Neural progenitor cell (in vitro differentiated cells): ENCODE data around the gene SH3D21. TPM values are rescaled to one million over a fixed set of nuclear protein-coding genes. Genes with fewer than 3 reads are reported as not detected.

Experiments used
- DNase-seq: peaks from one replicate; pipeline ENCODE4 v3.0.0-alpha.2; 2016; ENCODE audit warnings: low spot score
- H2AFZ ChIP-seq: fragments of 200-600 bp; sonication (generic); replicated peaks from 2 replicates; pipeline ENCODE4 v1.6.1; 2016; ENCODE audit warnings: antibody characterized with exemption
- H3F3A ChIP-seq: fragments of 200-600 bp; sonication (generic); 2 replicates; pipeline ENCODE4 v1.6.1; 2016; ENCODE audit warnings: antibody characterized with exemption, low read depth
- H3K27ac ChIP-seq: fragments of 200-600 bp; sonication (generic); 2 replicates; pipeline ENCODE4 v1.5.1; 2016; ENCODE audit warnings: mild to moderate bottlenecking
- H3K27me3 ChIP-seq: fragments of 200-600 bp; sonication (generic); 2 replicates; pipeline ENCODE4 v1.6.1; 2016; ENCODE audit warnings: mild to moderate bottlenecking, moderate library complexity
- H3K36me3 ChIP-seq: fragments of 200-600 bp; sonication (generic); 2 replicates; pipeline ENCODE4 v1.5.1; 2016
- H3K4me1 ChIP-seq: fragments of 200-600 bp; sonication (generic); 2 replicates; pipeline ENCODE4 v1.6.1; 2016; ENCODE audit warnings: mixed run types
- H3K4me2 ChIP-seq: fragments of 200-600 bp; sonication (generic); 2 replicates; pipeline ENCODE4 v1.6.1; 2016
- H3K4me3 ChIP-seq: fragments of 200-600 bp; sonication (generic); 2 replicates; pipeline ENCODE4 v1.5.1; 2016
- H3K79me2 ChIP-seq: fragments of 200-600 bp; sonication (generic); 2 replicates; pipeline ENCODE4 v1.6.1; 2016; ENCODE audit warnings: low read depth
- H3K9ac ChIP-seq: fragments of 200-600 bp; sonication (generic); 2 replicates; pipeline ENCODE4 v1.6.1; 2016
- H3K9me3 ChIP-seq: fragments of 200-600 bp; sonication (generic); 2 replicates; pipeline ENCODE4 v1.5.1; 2016; ENCODE audit warnings: low read depth
- H4K20me1 ChIP-seq: fragments of 200-600 bp; sonication (generic); 2 replicates; pipeline ENCODE4 v1.6.1; 2016; ENCODE audit warnings: low read depth
- H3K27ac Mint-ChIP-seq: 3 replicates; pipeline ENCODE4 v1.8.0; 2021; ENCODE audit warnings: mixed read lengths
- H3K27me3 Mint-ChIP-seq: 2 replicates; pipeline ENCODE4 v1.8.0; 2022; ENCODE audit warnings: low read depth, mild to moderate bottlenecking, inconsistent platforms, moderate library complexity, mixed read lengths; ENCODE audit not compliant: insufficient read depth
- H3K36me3 Mint-ChIP-seq: 3 replicates; pipeline ENCODE4 v1.8.0; 2021; ENCODE audit warnings: mixed read lengths
- H3K4me1 Mint-ChIP-seq: 3 replicates; pipeline ENCODE4 v1.8.0; 2021; ENCODE audit warnings: mixed read lengths
- H3K4me3 Mint-ChIP-seq: 3 replicates; pipeline ENCODE4 v1.8.0; 2021; ENCODE audit warnings: mild to moderate bottlenecking, moderate library complexity, mixed read lengths
- H3K9me3 Mint-ChIP-seq: 3 replicates; pipeline ENCODE4 v1.8.0; 2020; ENCODE audit warnings: mixed read lengths
- EZH2 ChIP-seq: fragments of 200-600 bp; sonication (generic); IDR thresholded peaks from 2 replicates; pipeline ENCODE4 v1.6.1; 2017; ENCODE audit warnings: antibody characterized with exemption, mild to moderate bottlenecking, moderate library complexity
- EZH2phosphoT487 ChIP-seq: fragments of 200-600 bp; sonication (generic); IDR thresholded peaks from 2 replicates; pipeline ENCODE4 v1.6.1; 2017; ENCODE audit warnings: antibody characterized with exemption
- total RNA-seq: library from RNA; depleted of rRNA; stranded (reverse); fragments of >200 nt; gene quantifications from 2 replicates; pipeline ENCODE4 v1.2.3, GENCODE V29; 2015; ENCODE audit warnings: low replicate concordance
- TF ChIP-seq, protein P1 (sequence below): fragments of 200-600 bp; sonication (generic); IDR thresholded peaks from 2 replicates; pipeline ENCODE4 v1.5.1; 2017; ENCODE audit warnings: antibody characterized with exemption, mild to moderate bottlenecking

The SH3D21 gene
- total RNA-seq, 1 donor from 2014 or later = 6.1 TPM

DNA sequence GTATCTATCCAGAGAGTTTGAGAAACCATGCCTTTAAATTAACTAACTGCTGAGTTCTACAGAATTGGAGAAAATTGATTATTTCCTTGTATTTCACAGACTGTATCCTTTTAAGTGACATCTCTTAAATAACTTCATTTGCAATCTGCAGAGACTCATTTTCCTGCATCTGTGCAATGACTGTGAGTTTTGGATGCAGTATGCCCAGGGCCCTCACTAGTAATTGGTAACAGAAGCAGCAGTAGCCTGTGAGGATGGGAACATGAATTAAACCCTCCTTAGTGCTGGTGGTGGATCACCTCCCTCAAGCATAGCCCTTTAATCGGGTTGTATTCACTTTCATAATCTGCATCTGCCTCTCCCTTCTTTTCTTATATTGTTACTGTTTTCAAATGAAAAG is 21.7 kb upstream of the SH3D21 start:
- Histone ChIP-seq H3F3A (peaks cover 29% of the 10 kb centered on the region), H3K4me1 (no peaks in the 10 kb centered on the region), H3K27ac (peak overlapping the region; percentile 51), H2AFZ (no peak overlapping the region), H3K27me3 (no peaks in the 10 kb centered on the region), H3K36me3 (peaks cover 15% of the 10 kb centered on the region), H3K4me2 (no peak overlapping the region), H3K9ac (no peak overlapping the region), H3K9me3 (no peaks in the 10 kb centered on the region), H4K20me1 (peaks cover 44% of the 10 kb centered on the region), H3K79me2 (peaks cover 51% of the 10 kb centered on the region), H3K4me3 (no peak overlapping the region)
- no peak for DNase-seq
- Mint-ChIP-seq H3K27me3 (no peaks in the 10 kb centered on the region), H3K27ac (no peak overlapping the region), H3K9me3 (no peaks in the 10 kb centered on the region), H3K36me3 (peaks cover 26% of the 10 kb centered on the region), H3K4me3 (no peak overlapping the region), H3K4me1 (peaks cover 5% of the 10 kb centered on the region)
- TF ChIP-seq, protein P1, sequence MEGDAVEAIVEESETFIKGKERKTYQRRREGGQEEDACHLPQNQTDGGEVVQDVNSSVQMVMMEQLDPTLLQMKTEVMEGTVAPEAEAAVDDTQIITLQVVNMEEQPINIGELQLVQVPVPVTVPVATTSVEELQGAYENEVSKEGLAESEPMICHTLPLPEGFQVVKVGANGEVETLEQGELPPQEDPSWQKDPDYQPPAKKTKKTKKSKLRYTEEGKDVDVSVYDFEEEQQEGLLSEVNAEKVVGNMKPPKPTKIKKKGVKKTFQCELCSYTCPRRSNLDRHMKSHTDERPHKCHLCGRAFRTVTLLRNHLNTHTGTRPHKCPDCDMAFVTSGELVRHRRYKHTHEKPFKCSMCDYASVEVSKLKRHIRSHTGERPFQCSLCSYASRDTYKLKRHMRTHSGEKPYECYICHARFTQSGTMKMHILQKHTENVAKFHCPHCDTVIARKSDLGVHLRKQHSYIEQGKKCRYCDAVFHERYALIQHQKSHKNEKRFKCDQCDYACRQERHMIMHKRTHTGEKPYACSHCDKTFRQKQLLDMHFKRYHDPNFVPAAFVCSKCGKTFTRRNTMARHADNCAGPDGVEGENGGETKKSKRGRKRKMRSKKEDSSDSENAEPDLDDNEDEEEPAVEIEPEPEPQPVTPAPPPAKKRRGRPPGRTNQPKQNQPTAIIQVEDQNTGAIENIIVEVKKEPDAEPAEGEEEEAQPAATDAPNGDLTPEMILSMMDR = no peak
- TF ChIP-seq EZH2phosphoT487 (no peak), EZH2 (no peak)

DNA sequence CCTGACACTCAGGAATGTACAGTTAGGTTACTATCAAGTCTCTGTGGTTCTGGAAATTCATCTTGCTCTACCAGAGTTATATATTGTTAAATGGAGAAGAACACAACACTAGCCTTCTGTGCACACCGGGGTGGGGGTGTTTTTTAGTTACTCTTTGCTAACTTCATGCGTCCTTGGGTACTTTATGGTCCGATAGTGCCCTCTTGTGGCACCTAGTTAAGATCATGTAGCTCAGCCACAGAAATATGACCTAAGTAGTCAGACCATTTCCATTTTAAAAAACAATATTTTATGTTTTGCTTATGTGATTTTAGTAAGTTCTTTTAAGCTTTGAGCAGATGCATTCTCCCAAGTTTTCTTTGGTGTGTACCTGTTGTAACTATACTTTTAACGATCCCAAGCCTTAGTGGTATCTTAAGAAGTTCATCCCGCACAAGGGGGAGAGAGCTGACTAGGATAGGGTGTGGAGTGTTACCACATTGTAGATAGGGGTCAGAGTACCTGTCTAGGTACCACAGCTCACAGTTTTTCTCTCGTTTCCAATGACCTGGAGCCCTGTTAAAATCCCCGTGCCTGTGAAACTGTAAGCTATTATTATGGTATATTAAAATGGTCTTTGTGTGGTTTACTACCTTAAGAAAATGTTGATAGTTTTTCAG is 20.6 kb upstream of the SH3D21 start:
- peaks cover 33% of the 10 kb centered on the region for H4K20me1 ChIP-seq
- H3K36me3 Mint-ChIP-seq = peaks cover 29% of the 10 kb centered on the region

DNA sequence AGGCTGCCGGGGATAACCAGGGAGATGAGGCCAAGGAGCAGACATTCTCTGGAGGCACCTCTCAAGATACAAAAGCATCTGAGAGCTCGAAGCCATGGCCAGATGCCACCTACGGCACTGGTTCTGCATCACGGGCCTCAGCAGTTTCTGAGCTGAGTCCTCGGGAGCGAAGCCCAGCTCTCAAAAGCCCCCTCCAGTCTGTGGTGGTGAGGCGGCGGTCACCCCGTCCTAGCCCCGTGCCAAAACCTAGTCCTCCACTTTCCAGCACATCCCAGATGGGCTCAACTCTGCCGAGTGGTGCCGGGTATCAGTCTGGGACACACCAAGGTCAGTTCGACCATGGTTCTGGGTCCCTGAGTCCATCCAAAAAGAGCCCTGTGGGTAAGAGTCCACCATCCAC is 19.4 kb upstream of the SH3D21 start:
- TF ChIP-seq, protein P1 = no peak
- TF ChIP-seq EZH2phosphoT487 = no peak
- no peak for TF ChIP-seq EZH2
- Histone ChIP-seq H3K9me3 (no peaks in the 10 kb centered on the region), H4K20me1 (peaks cover 24% of the 10 kb centered on the region), H3K4me3 (no peak overlapping the region), H3K79me2 (peaks cover 34% of the 10 kb centered on the region), H3F3A (peaks cover 29% of the 10 kb centered on the region), H3K27me3 (no peaks in the 10 kb centered on the region), H3K36me3 (peaks cover 15% of the 10 kb centered on the region), H3K27ac (no peak overlapping the region), H3K4me1 (no peaks in the 10 kb centered on the region), H3K4me2 (no peak overlapping the region), H2AFZ (no peak overlapping the region), H3K9ac (no peak overlapping the region)
- Mint-ChIP-seq H3K9me3 (no peaks in the 10 kb centered on the region), H3K36me3 (peaks cover 36% of the 10 kb centered on the region), H3K4me3 (no peak overlapping the region), H3K27ac (no peak overlapping the region), H3K4me1 (peaks cover 2% of the 10 kb centered on the region), H3K27me3 (no peaks in the 10 kb centered on the region)
- DNase-seq = no peak

More for the DNA sequence above, 20.6 kb upstream of the SH3D21 start:
- TF ChIP-seq EZH2 = no peak
- TF ChIP-seq, protein P1 = peak; percentile 85
- no peak for TF ChIP-seq EZH2phosphoT487
- no peaks in the 10 kb centered on the region for H3K4me1 ChIP-seq
- H3K4me3 Mint-ChIP-seq = no peak overlapping the region
- H3K4me1 Mint-ChIP-seq = peaks cover 2% of the 10 kb centered on the region
- H3K4me2 ChIP-seq = no peak overlapping the region
- H3F3A ChIP-seq = peaks cover 29% of the 10 kb centered on the region
- no peak overlapping the region for H3K27ac ChIP-seq
- H3K27me3 ChIP-seq = no peaks in the 10 kb centered on the region
- H3K79me2 ChIP-seq = peaks cover 43% of the 10 kb centered on the region
- no peaks in the 10 kb centered on the region for H3K27me3 Mint-ChIP-seq
- H3K9me3 ChIP-seq = no peaks in the 10 kb centered on the region
- H3K27ac Mint-ChIP-seq = no peak overlapping the region
- no peaks in the 10 kb centered on the region for H3K9me3 Mint-ChIP-seq
- H3K9ac ChIP-seq = no peak overlapping the region
- H2AFZ ChIP-seq = no peak overlapping the region
- peak; percentile 89 for DNase-seq
- H3K4me3 ChIP-seq = no peak overlapping the region
- H3K36me3 ChIP-seq = peaks cover 15% of the 10 kb centered on the region
